ENCODE data around the gene PIGH.
"Not testable (repeated sequence)": the region's sequence is repeated elsewhere in the genome, so short reads cannot be mapped to it uniquely, and the experiment has no call there.

Gene PIGH

DNA sequence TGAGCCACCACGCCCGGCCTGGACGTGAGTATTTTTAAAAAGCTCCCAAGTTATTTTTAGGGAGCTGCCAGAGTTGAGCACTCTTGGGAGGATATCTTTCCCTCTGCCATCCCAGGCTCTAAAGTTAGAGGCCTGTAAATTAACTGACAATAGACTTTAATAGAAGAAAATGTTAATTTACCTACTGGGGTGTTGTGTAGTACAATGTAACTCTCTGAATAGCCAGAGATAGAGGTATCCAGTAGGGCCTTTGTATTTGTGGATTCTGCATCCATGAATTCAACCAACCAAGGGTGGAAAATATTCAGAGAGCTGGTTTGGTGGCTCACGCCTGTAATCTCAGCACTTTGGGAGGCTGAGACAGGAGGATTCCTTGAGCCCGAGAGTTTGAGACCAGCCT, 7.6 kb upstream of the PIGH start:
- no peak for DNase-seq

DNA sequence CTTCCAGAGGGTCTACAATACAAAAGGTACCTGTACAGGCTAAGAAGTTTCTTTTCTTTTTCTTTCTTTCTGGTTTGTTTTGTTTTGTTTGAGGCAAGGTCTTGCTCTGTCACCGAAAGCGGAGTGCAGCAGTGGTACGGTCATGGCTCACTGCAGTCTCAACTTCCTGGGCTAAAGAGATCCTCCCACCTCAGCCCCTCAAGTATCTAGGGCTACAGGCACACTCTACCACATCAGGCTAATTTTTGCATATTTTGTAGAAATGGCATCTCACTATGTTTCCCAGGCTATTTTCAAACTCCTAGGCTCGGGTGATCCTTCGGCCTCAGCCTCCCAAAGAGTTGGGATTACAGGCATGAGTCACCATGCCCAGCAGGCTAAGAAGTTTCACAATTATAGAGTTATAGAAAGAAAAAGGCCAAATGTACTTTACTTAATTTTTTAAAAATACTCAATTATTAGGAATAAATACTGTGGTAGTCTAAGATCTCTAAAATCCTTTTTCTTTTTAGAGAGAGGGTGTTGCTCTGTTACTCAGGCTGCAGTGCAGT, 3.0 kb upstream of the PIGH start:
- no peak for DNase-seq

DNA sequence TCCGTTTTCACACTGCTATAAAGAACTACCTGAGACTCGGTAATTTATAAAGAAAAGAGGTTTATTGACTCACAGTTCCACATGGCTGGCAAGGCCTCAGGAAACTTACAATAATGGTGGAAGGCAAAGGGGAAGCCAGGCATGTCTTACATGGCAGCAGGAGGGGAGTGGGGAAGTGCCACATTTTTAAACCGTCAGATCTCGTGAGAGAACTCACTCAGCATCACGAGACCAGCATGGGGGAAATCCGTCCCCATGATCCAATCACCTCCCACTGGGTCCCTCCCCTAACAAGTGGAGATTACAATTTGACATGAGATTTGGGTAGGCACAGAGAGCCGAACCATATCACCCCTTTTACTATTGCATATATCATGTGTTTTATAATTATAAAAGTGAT, 2.0 kb upstream of the PIGH start:
- DNase-seq, result no peak

DNA sequence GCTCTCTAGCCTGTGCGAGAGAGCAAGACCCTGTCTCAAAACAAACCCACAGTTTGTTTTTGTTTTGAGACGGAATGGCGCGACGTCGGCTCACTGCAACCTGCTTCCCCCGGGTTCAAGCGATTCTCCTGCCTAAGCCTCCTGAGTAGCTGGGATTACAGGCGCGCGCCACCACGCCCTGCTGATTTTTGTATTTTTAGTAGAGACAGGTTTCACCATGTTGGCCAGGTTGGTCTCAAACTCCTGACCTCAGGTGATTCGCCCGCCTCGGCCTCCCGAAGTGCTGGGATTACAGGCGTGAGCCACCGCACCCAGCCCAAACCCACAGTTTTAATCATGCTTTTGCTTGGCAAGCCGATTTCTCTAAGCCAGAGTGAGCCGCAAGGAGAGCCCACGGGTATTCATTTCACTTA, 500 bp upstream of the PIGH start:
- not testable (repeated sequence) for DNase-seq

DNA sequence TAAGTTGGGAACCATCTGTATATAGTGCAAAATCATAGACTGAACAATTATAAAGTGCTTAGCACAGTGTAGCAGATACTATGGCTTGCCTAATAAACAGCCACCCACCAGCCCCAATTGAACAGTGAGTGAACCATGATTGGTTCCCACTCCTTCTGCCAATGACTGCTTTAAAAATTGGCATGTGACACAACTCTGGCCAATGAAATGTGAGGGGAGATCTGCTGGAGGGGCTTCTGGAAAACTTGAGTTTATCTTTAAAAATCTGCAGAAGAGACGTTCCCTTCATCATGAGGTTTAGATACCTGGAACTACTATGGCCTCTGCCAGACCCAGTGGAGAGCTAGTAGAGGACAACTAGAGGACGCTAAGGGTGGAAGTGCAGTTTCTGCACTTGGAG, 4.7 kb downstream of the PIGH start:
- DNase-seq, result no peak

DNA sequence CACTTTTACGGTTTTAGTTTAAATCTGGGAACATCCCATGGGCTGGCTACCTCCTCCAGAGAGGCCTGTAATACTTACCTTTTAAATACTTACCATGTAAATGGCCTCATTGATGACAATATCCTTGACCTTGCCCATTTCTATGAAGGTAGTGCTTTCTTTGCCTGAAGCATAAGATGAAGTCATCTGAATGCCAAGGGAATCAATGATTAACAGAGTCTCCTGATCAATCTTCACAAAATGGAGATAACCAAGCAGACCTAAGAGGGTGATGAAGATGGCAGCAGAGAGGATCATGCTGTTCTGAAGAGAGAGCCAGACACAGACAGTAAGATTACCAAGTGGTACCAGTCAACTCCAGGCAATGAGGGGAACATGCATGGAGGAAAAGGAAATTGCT, 6.4 kb downstream of the PIGH start:
- DNase-seq, result not testable (repeated sequence)

DNA sequence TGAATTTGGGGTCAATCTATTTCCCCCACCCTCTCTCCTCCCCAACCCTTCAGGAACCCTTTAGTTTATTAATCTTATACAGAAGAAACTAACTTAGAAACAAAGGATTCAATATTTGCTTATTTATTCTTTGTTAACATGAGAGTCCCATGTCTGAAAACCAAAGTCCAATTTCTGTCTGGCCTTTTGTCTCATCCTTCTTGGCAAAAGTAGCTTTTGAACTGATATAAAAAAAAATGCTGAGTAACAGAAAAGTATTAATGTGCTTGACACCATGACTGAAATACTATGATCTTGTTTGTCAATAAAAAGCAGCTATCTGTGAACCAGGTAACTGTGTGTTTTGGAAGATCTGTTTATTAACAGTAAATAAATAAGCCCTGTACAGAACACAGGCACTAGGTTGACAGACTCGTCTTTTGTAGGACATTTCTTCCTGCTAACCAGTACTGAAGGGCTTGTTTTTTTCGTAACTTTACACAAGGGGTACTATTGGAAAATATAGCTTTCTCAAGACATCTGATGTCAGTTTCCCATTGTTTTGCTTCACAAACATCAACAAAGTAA, 10.8 kb downstream of the PIGH start:
- DNase-seq, result no peak

DNA sequence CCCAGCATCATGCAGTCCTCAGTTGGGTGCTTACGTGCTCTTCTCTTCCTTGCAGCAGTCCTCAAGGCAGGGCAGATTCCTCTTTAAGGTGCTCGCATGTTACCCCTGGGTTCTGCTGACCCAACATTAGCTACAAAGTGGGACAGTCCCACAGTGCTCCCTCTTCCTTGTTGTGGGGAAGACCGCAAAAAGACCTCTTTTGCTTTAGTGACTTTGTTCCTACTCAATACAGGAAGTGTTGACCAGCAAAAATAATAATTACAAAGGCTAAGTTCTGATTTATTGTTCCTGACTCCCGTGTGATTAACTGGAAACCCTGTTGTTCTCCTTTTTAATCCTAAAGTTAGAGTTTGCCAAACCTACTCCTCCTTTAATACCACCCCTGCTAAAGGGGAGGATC, 13.7 kb downstream of the PIGH start:
- DNase-seq, result no peak

DNA sequence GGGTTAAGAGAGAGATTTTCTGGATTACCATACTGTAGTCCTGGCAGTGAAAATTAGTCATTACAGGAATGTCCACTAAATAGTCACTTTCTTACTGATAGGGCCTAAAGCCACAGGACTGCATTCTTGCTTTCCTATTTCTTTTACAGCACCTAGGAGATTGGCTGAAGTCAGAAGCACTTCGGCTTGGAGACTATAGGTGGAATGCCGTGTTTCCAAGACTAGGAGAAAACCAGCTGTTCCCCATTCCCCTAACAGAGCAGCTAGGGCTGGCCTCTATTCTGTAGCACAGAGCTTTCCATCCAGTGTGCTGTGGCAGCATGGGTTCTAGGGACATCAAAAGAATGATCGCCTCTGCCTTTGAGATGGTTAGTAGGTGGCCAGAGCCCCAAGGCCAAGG, 15.1 kb downstream of the PIGH start:
- no peak for DNase-seq

- DNase-seq, result peak in 4 of 6 experiments; percentile 2 to 35 (median 23)
Observed at GRCh38 chr14:67583711-67584644, 16.1 kb downstream of the PIGH start.

- DNase-seq, result no peak
Observed at GRCh38 chr14:67582061-67582460, 18.0 kb downstream of the PIGH start.

GRCh38 chr14:67581643-67582042, 18.4 kb downstream of the PIGH start:
- no peak for DNase-seq

DNA sequence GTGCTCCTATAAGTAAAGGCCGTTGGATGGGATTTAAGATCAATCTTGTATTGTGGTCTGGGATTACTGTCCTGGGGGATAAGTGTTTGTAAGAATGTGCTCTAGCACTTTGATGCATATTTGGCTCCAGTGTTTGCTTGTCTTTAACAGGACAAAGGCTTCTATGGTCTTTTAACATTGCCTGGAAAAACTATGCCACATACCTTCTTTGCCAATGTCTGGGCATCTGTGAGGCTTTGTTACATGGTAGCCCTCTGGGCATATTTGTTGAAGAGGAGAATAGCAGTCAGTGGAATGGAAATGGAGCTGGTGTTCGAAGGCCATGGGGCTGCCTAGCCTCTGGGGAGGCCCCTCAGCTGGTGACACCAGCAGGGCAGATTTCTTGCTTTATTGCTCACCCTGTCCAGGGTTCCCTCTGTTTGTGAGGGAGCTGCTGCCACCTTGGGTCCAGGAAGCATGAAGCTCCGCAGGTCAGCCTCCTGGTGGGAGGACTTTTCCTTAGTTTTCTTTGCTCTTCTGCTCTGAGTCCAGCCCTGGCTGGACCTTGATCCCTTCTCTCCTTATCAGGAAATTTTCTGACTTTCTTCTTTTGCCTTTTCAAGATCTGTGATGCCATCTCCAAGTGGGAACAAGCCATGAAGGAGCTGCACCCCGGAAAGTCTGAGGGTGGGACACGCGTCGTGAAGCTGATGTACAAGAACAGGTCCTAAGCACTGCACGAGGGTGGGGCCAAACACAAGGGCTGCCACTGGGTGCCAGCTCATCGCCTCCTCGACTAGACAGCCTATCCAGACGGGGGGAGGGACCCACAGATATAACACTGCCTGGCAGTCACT, 19.5 kb downstream of the PIGH start:
- DNase-seq, result no peak

GRCh38 chr14:67579636-67580035, 20.4 kb downstream of the PIGH start:
- DNase-seq, result no peak

DNA sequence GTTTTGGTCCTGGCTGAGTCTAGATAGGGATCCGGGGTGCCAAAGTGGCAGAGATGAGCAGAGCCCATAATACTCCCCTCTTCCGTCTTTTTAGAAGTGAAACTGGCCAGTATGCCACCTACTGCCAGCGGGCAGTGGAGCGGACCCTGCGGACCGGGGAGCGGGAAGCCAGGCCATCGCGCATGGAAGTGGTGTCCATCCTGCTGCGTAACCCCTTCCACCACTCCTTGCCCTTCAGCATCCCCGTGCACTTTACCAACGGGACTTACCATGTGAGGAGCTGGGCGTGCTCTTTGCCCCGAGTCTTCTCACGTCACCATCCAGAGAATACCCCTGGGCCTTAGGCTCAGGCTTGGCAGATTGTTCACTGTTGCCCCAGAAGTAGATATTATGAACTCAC, 21.0 kb downstream of the PIGH start:
- no peak for DNase-seq

GRCh38 chr14:67577909-67578749, 21.9 kb downstream of the PIGH start:
- no peak for DNase-seq

DNA sequence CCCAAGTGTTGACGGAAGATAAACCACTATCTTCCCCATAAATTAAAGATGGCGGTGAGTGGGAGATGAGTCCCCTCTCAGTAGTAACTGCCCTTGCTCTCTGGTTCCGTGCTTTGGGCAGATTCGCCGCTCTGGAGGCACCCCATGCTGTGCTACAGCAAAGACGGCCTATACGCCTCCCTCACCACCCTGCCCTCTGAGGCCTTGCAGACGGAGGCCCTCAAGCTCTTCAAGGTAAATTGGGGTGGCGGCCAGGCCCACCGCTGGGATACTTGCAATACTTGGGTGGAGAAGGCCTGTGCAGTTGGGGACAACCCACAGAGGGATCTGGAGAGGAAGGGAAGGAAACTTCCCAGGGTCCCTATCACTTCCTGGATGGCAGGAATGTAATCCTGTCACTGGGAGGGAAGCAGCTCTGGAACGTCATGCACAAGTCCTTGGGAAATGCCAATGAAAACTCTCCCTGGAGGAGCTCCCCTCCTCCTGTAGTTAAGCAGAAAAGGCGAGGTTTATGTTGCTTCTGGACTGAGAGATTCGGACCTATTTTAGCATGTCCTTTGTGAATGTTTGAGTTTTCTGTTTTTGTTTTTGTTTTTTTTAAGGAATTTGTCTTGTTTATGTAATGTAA, 22.8 kb downstream of the PIGH start:
- DNase-seq, result no peak

GRCh38 chr14:67576216-67576955, 23.7 kb downstream of the PIGH start:
- no peak for DNase-seq

GRCh38 chr14:67575684-67576083, 24.4 kb downstream of the PIGH start:
- no peak for DNase-seq

DNA sequence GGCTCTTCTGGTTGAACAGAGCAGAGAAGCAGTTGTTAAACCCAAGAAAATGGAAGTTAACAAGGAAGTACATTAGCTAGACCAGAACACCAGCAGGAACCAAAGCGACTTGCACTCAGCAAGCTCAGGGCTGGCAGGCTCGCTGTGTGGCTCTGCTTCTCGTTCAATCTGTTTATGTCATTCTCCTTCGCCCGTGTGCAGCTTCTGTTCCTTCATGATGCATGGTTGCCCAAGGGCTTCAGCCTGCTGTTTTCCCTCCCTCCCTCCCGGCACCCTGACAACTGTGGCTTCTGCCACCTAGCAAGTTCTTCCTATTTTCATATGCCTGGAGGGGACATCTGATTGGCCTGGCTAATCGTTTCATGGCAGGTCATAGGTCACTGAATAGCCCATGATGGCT, 25.3 kb downstream of the PIGH start:
- DNase-seq, result no peak

GRCh38 chr14:67574156-67574555, 25.9 kb downstream of the PIGH start:
- no peak for DNase-seq
